K562 (cell line): ENCODE measurements around the gene EHBP1L1. TPM values are rescaled to one million over a fixed set of nuclear protein-coding genes. Genes with fewer than 3 reads are reported as not detected.

Source experiments
- FOXP4 ChIP-seq: sonication (generic); formaldehyde crosslinking; IDR thresholded peaks from 2 replicates; pipeline ENCODE4 v1.8.0; 2022; ENCODE audit warnings: mild to moderate bottlenecking, missing genetic modification reagents, borderline replicate concordance
- KLF16 ChIP-seq: IDR thresholded peaks from 2 replicates; pipeline ENCODE4 v1.6.1; 2016; ENCODE audit warnings: antibody characterized with exemption
- PBX2 ChIP-seq, 2 experiments: IDR thresholded peaks in 1 of 2; conservative IDR thresholded peaks in 1 of 2; 2 replicates each; pipeline ENCODE4 v1.6.1; 2016; ENCODE audit warnings: low read depth in 2 of 2, mild to moderate bottlenecking in 1 of 2, missing compliant biosample characterization in 1 of 2, missing genetic modification characterization in 1 of 2, moderate library complexity in 1 of 2
- TAF7 ChIP-seq: fragments of 450-650 bp; IDR thresholded peaks from 2 replicates; pipeline ENCODE4 v1.6.1; 2016; ENCODE audit warnings: missing genetic modification characterization, missing compliant biosample characterization
- TEAD1 ChIP-seq, 2 experiments: fragments of 450-650 bp in 1 of 2; sonication (generic) in 1 of 2; formaldehyde crosslinking; IDR thresholded peaks; 2 replicates each; pipeline versions ENCODE4 v1.4.0 to v1.8.0; 2020 to 2022; ENCODE audit warnings: mild to moderate bottlenecking in 2 of 2, missing genetic modification reagents in 1 of 2
- ZFP36 ChIP-seq: fragments of 150-350 bp; IDR thresholded peaks from 2 replicates; pipeline ENCODE4 v1.6.1; 2018; ENCODE audit warnings: low read length, low read depth; ENCODE audit not compliant: partially characterized antibody
- ZFP91 ChIP-seq: sonication (generic); formaldehyde crosslinking; IDR thresholded peaks from 2 replicates; pipeline ENCODE4 v1.8.0; 2022; ENCODE audit warnings: mild to moderate bottlenecking, missing genetic modification reagents
- ZNF318 ChIP-seq, 2 experiments: fragments of 450-650 bp; IDR thresholded peaks; 2 replicates each; pipeline ENCODE4 v1.6.1; 2016; ENCODE audit warnings: mild to moderate bottlenecking in 2 of 2, borderline replicate concordance in 1 of 2, low read depth in 1 of 2, moderate library complexity in 1 of 2
- polyA plus RNA-seq, 8 experiments: library from polyadenylated mRNA; depleted of rRNA in 4 of 8; stranded (reverse) in 5 of 8; unstranded in 3 of 8; fragments of >200 nt; fragmentation: Nextera tagmentation in 2 of 8; fragmentation: Illumina TruSeq in 1 of 8; extraction: Ambion mirVana in 2 of 8; extraction: Trizol in 1 of 8; gene quantifications; 2 replicates each; pipeline versions ENCODE4 v1.2.1 to v1.2.3, GENCODE V29; 2011 to 2014; ENCODE audit warnings: inconsistent platforms in 1 of 8, missing spikeins in 1 of 8
- total RNA-seq, 7 experiments: library from RNA; depleted of rRNA in 6 of 7; stranded (reverse); fragments of >200 nt in 6 of 7; fragmentation: Illumina TruSeq in 2 of 7; extraction: Trizol in 2 of 7; gene quantifications; 2 replicates each; pipeline versions ENCODE4 v1.2.1 to v1.2.3, GENCODE V29; 2011 to 2021; ENCODE audit warnings: low replicate concordance in 1 of 7

EHBP1L1 gene
- total and polyA plus RNA-seq, 9 of the 15 experiments (the other 6 are each of a cell fraction or from before 2014, with no cell fraction given): 0.03 to 87.1 (median 26.3) TPM

- TF ChIP-seq ZFP91 (CRISPR knock-in tag) (peak; percentile 53; the same call in 1 of the 2 replicates), KLF16 (peak; percentile 48; the same call in 1 of the 2 replicates), PBX2 (CRISPR knock-in tag; IDR thresholded peaks at IDR 0.05; ENCODE audit: low read depth) (peak; percentile 47), PBX2 (tag; conservative IDR thresholded peaks at IDR 0.05; ENCODE audit: low read depth) (peak; percentile 25; the same call in 1 of the 2 replicates), TEAD1 (CRISPR knock-in tag; IDR thresholded peaks at IDR 0.05) (peak in 1 of 2 experiments; percentile 30; a peak in 1 of 4 replicates), TAF7 (0 out of 2 replicates have a peak, but pooled peaks have one; percentile 42), FOXP4 (CRISPR knock-in tag) (no peak), ZFP36 (peak; percentile 12), ZNF318 (IDR thresholded peaks at IDR 0.05; ENCODE audit: borderline replicate concordance in 1 of 2, low read depth in 1 of 2) (no peak)
Observed at GRCh38 chr11:65569973-65570918, 5.6 kb upstream of the EHBP1L1 start, which contains the start of gene ZNRD2 (continued).
